NCI-H146 (cell line): ENCODE data around the gene GRWD1.

Source experiments
- DNase-seq: peaks from one replicate; lab custom pipeline; 2025; lab: John Stamatoyannopoulos, UW

The GRWD1 gene

DNA sequence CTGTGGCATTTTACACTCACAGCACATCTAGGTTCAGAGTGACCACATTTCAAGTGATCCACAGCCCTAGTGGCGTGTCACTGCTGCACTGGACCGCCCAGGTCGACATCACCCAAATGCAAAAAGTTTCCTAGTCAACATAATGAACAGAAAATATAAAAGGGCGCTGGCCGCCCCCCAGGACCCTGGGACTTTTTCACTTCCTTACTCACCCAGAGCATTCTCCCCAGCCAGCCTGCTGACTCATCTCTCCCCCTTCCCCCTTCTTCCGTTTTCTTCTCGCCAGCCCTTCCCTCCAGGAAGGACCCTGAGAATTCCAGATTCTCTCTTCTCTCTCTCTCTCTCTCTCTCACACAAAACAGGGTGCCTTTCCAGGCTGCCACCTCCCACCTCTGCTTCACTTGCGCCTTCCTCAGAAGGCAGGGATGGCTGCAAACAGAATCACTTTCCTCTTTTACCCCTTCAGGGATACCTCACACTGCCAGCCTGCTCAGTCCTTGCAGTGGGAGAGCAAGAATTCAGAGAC lies 21.0 kb upstream of the GRWD1 start:
- no peak for DNase-seq

DNA sequence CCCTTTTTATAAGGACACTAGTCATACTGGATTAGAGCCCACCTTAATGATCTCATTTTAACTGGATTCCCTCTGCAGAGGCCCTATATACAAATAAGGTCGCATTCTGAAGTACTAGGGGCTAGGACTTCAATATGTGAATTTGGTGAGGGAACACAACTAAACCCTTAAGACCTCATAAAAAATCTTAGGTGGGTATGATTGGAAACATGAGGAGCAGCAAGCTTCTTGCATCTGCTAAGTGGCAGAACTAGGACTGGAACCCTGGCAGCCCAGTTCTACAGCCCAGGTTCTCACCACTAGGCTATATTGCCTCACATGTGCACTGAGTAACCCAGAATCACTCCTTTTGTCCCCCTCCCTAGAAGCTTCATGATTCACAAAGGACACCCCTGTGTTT lies 17.1 kb upstream of the GRWD1 start:
- DNase-seq: no peak

DNA sequence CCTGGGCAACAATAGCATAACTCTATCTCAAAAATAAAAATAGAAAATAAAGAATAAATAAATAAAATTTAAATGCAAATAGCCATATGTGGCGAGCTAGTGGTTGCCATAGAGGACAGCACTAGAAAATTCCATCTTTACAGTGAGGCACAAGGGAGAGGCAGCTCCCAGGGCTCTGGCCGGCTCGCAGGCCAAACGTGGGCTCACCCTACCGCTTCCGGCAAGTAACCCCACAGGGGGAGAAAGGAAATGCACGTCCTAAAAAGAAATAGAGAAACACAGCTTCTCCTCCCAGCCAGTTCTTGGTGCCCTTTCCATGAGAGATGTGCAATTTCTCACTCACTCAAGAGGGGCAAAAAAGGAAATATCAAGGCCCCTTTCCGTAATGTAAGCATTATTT lies 12.4 kb upstream of the GRWD1 start:
- no peak for DNase-seq

DNA sequence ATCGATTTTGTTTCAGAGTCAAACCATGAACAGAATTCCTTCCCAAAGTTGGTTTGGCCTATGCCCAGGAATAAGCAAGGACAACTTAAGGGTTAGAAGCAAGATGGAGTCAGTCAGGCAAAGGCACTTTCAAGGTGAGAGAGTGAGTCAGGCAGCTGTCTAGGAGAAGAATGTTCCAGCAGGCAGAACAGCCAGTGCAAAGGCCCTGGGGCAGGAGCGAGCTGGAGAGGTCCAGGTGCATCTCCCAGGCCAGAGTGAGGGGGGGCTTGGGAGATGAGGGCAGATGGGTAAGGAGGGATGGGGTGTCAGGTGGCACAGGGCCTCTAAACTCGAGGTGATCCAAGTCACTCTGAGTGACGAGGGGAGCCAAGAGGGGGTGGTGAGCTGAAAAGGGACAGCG lies 9.2 kb upstream of the GRWD1 start:
- no peak for DNase-seq

DNA sequence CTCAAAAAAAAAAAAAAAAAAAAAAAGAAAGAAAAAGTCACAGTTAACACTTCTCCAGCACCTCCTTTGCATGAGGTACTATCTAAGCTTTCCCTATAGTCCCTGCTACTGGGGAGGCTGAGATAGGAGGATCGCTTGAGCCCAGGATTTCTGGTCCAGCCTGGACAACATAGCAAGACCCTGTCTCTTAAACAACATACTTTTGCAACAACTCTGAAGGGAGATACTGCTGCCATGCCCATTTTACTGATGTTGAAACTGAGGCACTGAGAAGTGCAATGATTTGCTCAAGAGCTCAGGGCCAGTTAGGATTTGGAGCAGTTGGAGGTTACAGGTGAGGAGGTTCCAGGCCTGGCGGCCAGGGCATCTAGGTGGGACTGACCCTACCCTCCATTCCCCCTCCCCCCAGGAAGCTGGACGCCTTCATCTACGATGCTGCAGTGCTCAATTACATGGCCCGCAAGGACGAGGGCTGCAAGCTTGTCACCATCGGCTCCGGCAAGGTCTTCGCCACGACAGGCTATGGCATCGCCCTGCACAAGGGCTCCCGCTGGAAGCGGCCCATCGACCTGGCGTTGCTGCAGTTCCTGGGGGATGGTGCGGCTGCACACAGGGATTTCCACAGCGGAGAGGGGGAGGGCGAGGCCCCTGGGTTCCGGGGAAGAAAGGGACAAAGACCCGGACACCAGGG lies 4.3 kb upstream of the GRWD1 start:
- DNase-seq: no peak

DNA sequence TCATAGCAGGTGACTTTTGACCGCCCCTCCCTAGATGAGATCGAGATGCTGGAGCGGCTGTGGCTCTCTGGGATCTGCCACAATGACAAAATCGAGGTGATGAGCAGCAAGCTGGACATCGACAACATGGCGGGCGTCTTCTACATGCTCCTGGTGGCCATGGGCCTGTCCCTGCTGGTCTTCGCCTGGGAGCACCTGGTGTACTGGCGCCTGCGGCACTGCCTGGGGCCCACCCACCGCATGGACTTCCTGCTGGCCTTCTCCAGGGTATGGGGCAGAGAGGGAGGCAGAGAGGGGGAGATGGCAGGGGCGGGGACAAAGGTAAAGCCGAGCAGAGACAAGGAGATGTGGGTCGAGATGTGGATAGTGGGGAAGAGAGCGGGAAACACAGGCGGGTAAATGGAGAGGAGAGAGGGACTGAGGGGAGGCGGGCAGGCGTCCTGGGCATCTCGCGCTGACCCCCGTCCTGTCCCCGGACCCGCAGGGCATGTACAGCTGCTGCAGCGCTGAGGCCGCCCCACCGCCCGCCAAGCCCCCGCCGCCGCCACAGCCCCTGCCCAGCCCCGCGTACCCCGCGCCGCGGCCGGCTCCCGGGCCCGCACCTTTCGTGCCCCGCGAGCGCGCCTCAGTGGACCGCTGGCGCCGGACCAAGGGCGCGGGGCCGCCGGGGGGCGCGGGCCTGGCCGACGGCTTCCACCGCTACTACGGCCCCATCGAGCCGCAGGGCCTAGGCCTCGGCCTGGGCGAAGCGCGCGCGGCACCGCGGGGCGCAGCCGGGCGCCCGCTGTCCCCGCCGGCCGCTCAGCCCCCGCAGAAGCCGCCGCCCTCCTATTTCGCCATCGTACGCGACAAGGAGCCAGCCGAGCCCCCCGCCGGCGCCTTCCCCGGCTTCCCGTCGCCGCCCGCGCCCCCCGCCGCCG lies 3.4 kb upstream of the GRWD1 start:
- no peak for DNase-seq

DNA sequence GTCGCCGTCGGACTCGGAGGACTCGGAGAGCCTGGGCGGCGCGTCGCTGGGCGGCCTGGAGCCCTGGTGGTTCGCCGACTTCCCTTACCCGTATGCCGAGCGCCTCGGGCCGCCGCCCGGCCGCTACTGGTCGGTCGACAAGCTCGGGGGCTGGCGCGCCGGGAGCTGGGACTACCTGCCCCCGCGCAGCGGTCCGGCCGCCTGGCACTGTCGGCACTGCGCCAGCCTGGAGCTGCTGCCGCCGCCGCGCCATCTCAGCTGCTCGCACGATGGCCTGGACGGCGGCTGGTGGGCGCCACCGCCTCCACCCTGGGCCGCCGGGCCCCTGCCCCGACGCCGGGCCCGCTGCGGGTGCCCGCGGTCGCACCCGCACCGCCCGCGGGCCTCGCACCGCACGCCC lies 2.5 kb upstream of the GRWD1 start:
- DNase-seq: peak; percentile 47

DNA sequence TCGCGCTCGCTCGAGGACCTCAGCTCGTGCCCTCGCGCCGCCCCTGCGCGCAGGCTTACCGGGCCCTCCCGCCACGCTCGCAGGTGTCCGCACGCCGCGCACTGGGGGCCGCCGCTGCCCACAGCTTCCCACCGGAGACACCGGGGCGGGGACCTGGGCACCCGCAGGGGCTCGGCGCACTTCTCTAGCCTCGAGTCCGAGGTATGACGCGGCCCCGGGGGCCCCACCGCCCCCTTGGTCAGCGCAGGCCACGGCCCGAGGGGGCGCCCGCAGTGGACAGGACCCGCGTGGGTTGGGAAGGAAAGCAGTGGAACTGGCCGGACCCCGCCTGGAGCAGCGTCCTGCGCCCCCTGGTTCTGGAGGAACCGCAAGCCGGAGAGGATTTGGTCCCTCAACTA lies 2.1 kb upstream of the GRWD1 start:
- peak; percentile 25 for DNase-seq

DNA sequence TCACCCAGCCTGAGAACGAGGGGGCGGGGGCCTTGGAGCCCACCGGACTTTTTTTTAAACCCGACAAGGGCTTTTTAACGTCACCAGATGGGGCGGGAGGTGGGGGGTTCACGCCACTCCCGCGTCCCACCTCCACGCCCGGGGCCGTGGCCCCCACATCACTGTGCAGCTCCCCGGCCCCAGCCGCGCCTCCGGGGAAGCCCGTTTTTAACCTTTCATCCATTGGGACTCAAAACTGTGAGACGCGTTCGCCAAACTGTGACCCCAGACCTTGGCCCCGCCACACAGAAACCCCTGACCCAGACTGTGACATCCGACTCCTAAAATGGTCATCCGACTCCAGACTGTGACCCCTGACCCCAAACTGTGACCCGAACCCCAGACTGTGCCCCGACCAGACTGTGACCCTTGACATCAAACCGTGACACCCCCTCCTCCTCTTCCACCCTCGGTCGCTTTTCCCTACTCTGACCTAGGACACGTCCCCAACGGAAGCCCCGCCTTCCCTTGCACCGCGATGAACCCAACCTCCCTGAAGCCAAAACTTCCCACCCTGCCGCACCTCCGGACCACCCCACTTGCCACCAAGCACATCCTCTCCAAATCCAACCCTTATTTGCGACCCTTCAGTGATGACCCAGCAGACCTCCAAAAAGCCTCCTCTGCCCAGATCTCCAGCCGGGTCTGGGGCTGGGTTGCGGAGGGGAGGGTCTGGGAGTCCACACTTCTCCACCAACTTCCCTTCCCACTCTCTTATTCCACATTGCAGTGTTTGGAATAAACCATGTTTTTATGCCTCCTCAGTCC lies 1.5 kb upstream of the GRWD1 start:
- DNase-seq: peak; percentile 28

DNA sequence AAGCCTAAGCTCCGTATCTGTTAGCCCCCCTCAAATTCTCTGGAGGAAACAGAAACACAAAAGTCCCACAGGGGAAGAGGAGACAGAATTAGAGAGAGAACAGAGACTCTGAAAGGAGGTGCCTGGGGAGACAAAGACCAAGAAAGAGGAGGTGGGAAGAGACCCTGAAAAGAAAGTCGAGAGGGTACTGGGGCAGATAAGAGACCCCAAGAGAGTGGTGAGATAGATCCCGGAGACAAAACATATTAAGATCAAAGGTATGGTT lies 915 bp upstream of the GRWD1 start:
- no peak for DNase-seq

DNA sequence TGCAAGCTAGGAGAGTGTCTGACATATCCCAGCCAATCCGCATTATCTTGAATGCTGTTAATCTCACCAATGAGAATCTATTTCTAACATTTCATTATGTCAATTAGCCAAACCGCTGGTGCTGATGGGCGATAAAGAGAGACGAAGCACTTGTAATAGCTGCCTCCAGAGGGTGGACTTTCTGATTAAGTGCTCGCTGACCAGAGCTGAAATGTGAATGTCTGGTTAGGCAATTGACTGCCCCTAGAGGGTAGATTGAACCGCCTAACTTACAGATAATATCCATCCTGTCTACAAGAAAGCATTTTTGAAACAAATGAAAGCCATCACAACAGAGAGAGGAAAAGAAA lies 552 bp upstream of the GRWD1 start:
- peak; percentile 87 for DNase-seq

DNA sequence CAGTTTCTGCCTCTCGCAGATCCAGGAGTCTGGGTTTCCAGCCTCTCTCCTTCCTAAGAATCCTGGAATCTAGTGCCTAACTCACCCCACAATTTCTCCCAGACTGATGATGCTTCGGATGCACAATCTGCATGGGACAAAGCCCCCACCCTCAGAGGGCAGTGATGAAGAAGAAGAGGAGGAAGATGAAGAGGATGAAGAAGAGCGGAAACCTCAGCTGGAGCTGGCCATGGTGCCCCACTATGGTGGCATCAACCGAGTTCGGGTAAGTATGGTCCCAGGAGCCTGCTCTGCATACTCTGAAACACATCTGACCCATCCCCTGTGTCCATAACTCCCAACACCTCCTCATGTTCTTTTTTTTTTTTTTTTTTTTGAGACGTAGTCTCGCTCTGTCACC lies 796 bp downstream of the GRWD1 start:
- no peak for DNase-seq

DNA sequence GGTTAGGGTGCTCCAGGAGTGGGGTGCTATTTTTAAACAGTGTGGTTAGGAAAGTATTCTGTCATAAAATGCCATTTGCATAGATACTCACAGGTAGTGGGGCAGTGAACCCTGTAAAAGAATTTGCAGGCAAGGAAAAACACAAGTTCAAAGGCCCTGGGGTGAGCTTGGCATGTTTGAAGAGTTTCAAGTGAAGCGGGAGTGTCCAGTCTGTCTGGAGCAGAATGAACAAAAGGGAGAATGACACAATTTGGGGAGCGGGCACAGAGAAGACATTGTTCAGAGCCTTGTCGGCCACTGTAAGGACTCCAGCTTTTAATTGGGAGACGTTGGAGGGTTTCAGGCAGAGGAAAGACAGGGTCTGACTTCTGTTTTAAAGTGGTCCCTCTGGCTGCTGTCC lies 2.8 kb downstream of the GRWD1 start:
- DNase-seq: no peak

DNA sequence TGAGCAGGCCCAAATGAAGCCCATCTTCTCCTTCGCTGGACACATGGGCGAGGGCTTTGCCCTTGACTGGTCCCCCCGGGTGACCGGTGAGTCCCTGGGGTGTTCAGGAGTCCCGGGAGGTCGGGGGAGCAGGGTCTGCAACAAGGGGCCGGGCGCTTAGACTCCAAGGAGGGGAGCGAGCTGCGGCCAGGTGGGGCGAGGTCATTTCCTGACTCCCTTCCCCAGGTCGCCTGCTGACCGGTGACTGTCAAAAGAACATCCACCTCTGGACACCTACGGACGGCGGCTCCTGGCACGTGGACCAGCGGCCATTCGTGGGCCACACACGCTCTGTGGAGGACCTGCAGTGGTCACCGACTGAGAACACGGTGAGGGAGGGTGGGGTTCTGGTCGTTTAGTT lies 4.7 kb downstream of the GRWD1 start:
- DNase-seq: no peak

DNA sequence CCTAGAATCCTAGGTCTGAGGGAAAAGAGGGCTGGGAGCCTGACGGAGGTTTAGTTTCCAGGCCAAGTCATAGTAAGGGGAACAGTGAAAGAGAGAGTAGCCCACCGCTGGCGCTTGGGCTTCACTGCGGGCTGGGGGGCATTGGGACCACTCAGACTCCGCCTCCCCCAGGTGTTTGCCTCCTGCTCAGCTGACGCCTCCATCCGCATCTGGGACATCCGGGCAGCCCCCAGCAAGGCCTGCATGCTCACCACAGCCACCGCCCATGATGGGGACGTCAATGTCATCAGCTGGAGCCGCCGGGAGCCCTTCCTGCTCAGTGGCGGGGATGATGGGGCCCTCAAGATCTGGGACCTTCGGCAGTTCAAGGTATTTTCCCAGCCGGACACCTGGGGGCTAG lies 5.1 kb downstream of the GRWD1 start:
- no peak for DNase-seq

DNA sequence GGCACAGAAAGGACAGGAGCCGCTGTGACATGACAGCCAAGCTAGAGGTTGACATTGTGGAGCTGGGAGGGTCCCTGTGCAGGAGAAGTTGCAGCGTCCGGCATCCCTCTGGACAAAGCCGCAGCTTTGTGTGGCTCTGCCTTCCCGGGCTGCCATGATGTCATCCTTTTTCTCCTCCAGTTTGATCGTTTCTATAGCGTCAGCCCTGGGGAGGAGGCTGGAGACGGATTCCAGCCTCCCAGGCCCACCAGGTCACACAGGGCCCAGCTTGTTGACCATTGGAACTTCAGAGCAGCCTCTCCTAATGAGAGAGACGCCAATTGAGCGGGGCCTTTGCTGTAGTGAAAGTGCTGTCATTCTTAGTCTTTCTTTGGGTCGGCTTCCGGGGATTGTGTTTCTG lies 5.8 kb downstream of the GRWD1 start:
- no peak for DNase-seq

DNA sequence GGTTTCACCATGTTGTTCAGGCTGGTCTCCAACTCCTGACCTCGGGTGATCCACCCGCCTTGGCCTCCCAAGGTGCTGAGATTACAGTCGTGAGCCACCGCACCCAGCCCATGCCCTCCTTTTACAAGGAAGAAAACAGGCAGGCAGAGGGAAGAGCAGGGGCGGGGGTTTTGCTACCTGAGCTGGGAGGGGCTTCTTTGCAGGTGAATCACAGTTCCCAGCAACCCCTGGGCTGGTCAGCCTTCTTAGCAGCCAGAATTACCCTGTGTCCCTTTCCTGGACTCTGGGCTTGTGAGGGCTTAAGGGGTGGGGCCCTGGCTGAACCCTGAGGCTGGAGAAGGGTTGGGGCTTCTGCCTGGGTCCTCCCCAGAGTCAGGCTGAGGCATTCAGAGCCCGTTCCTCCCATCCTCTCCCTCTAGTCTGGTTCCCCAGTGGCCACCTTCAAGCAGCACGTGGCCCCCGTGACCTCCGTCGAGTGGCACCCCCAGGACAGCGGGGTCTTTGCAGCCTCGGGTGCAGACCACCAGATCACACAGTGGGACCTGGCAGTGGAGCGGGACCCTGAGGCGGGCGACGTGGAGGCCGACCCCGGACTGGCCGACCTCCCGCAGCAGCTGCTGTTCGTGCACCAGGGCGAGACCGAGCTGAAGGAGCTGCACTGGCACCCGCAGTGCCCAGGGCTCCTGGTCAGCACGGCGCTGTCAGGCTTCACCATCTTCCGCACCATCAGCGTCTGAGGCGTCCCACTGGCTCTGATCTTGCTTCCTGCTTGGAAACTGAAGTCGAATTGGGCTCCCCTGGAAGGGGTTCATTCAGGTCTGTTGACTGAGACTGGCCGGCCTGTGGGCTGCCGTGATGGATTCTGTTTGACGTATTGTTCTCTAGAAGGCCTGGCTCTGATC lies 6.8 kb downstream of the GRWD1 start:
- no peak for DNase-seq

DNA sequence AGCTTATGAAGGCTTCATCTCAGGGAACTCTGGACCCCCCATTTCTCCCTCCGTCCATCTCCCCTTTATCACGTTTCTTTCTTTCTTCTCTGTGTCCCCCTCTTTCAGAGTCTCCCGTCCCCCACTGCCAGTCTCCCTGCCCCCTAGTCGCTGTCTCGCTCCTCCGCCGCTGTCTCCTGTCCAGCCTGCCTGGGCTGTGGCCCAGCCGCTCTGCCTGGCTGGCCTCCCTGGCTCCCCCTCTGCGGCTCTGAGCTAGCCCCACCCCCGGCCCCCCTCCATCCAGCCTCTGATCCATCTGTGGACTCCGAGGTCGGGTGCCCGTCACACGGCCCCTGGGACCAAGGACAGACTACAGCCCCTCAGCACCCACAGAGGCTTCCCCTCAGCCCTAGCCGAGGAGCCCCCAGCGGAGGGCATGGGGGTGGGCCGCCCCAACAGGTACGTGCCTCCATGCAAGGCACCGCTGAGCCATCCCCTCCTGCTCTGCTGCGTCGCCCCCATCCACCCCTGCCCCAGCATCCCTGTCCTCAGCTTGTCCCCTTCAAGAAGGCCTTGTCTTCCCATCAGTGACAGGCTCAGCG lies 8.5 kb downstream of the GRWD1 start:
- no peak for DNase-seq

DNA sequence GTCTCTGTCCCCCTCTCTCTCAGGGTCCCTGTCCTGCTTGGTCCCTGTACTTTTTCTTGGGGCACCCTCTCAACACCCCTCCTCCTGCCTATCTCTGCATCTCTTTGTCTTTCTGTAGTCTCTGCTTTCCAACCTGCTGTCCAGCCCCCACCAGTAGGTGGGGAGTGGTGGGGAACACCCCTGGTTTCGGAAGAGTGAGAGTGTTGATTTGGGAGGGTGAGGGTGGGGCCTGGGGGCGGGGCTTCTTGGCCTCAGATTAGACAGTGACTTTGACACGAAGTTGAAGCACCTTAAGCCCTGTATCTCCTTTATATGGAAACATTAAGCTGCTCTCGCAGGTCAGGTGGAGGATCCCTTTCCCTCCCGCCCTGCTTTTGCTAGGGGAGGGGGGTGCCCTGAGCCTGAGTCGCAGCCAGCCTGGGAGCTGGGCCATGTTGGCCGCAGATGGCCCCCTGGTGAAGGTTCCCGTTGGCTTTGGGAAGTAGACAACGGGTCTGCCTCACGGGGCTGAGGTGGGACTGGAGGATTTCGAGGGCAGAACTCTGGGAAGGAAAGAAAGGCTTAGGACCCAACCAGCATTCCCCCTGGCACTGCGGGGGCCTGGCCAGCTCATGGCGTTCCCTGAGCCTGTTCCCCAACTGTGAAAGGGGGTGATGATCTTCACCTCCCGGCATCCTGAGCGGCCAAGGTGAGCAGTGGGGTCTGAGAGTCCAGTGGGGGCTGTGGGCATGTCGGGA lies 9.6 kb downstream of the GRWD1 start, which contains the start of gene KCNJ14:
Gene KCNJ14, plus strand, starts transcription at position 404 of the 737 bp plus-strand sequence. CDS start 6,151 bp downstream, outside the sequence.
- DNase-seq: no peak

DNA sequence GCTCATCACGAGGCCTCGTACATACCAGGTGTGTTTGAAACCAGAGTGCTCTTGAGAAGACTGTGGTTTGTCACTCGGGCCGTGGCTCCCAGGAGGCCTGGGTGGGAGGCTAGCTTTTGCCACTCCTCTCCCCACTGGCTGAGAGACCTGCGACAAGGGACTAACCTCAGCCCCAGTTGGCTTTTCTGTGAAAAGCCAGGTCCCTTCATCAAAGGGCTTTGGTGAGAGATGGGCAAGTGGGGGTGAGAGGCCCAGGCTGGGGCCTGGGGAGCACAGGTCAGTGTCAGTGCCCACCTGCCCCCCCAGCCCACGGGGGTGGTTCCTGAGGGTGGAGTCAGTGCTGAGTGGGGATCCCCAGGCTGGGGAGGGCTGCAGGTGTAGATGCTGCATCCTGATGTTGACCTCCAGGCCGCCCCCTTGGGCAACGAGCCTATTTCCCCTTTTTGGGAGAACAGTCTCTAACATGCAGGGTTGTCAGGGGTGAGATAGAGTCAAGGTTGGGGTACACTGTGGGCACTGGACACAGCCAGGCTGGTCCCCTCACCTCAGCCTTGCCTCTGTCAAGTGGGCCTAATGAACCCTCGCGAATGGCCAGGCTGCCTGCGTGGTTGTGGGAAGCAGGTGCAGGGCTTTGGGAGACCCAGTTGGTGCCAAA lies 10.3 kb downstream of the GRWD1 start:
- no peak for DNase-seq
